ENCODE measurements around the gene GDPD3. TPM values are rescaled to one million over a fixed set of nuclear protein-coding genes. Genes with fewer than 3 reads are reported as not detected.

The GDPD3 gene
- total and polyA plus RNA-seq, 9 of the 15 experiments (the other 6 are each of a cell fraction or from before 2014, with no cell fraction given), result 0.47 to 3.9 (median 1.1) TPM

DNA sequence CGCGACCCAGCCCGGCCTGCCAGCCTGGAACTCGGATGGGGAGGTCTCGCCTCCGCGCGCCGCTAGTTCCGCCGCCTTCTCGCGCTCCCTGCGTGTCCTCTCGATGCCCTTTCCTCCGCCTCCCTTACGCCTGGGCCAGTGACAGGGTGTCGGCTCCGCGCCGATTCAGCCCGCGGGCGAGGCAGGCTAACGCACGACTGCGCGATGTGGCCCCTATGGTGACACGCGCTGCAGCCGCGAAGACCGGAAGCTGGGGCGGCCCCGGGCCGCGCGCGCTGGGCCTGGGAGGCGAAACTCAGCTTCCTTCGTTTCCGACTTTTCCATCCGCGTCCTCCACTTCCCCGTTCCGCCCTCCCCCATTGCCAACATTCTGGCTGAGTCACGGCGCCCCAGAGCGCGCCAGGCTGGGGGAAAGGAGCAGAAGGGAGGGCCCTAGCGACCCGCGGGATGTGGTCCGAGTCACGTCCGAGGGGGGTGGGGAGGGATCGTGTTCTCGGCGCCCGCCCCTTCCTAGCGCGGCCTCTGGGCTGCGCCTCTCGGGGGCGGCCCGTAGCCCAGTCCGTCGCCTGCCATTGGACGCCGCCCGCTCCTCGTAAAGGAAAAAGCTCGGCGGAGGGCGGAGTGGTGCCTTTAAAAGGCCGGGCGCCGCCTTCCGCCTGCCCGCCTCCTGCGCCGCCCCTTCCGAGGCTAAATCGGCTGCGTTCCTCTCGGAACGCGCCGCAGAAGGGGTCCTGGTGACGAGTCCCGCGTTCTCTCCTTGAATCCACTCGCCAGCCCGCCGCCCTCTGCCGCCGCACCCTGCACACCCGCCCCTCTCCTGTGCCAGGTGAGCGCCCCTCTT, 48.0 kb downstream of the GDPD3 start, which contains the start of gene ALDOA (continued):
- TF ChIP-seq, protein P1, sequence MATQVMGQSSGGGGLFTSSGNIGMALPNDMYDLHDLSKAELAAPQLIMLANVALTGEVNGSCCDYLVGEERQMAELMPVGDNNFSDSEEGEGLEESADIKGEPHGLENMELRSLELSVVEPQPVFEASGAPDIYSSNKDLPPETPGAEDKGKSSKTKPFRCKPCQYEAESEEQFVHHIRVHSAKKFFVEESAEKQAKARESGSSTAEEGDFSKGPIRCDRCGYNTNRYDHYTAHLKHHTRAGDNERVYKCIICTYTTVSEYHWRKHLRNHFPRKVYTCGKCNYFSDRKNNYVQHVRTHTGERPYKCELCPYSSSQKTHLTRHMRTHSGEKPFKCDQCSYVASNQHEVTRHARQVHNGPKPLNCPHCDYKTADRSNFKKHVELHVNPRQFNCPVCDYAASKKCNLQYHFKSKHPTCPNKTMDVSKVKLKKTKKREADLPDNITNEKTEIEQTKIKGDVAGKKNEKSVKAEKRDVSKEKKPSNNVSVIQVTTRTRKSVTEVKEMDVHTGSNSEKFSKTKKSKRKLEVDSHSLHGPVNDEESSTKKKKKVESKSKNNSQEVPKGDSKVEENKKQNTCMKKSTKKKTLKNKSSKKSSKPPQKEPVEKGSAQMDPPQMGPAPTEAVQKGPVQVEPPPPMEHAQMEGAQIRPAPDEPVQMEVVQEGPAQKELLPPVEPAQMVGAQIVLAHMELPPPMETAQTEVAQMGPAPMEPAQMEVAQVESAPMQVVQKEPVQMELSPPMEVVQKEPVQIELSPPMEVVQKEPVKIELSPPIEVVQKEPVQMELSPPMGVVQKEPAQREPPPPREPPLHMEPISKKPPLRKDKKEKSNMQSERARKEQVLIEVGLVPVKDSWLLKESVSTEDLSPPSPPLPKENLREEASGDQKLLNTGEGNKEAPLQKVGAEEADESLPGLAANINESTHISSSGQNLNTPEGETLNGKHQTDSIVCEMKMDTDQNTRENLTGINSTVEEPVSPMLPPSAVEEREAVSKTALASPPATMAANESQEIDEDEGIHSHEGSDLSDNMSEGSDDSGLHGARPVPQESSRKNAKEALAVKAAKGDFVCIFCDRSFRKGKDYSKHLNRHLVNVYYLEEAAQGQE (IDR thresholded peaks at IDR 0.05; ENCODE audit: borderline replicate concordance), result 0 out of 2 replicates have a peak, but pooled peaks have one; percentile 5
- TF ChIP-seq, protein P1 (CRISPR knock-in tag; IDR thresholded peaks at IDR 0.05; ENCODE audit: low read depth), result peak; percentile 79; the same call in 1 of the 2 replicates
- TF ChIP-seq, protein P2, sequence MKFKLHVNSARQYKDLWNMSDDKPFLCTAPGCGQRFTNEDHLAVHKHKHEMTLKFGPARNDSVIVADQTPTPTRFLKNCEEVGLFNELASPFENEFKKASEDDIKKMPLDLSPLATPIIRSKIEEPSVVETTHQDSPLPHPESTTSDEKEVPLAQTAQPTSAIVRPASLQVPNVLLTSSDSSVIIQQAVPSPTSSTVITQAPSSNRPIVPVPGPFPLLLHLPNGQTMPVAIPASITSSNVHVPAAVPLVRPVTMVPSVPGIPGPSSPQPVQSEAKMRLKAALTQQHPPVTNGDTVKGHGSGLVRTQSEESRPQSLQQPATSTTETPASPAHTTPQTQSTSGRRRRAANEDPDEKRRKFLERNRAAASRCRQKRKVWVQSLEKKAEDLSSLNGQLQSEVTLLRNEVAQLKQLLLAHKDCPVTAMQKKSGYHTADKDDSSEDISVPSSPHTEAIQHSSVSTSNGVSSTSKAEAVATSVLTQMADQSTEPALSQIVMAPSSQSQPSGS (CRISPR knock-in tag; IDR thresholded peaks at IDR 0.05), result no peak
- TF ChIP-seq ZNF146 (CRISPR knock-in tag; IDR thresholded peaks at IDR 0.05; ENCODE audit: unreplicated experiment) (no peak), ARNT (IDR thresholded peaks at IDR 0.05) (peak; percentile 61 to 95; a peak in 2 of 4 replicates), RBM17 (IDR thresholded peaks at IDR 0.05; ENCODE audit: borderline replicate concordance, low read depth, low read length) (no peak), POLR3A (IDR thresholded peaks at IDR 0.05; ENCODE audit: borderline replicate concordance, extremely low read depth, insufficient read depth, insufficient read length) (no peak), ZNF121 (CRISPR knock-in tag; conservative IDR thresholded peaks at IDR 0.05) (no peak), PHF8 (IDR thresholded peaks at IDR 0.05; ENCODE audit: borderline replicate concordance, low read length) (peak; percentile 68; the same call in 1 of the 2 replicates), FOXA3 (CRISPR knock-in tag; conservative IDR thresholded peaks at IDR 0.05 in 1 of 2, IDR thresholded peaks at IDR 0.05 in 1 of 2) (peak in 1 of 2 experiments; percentile 67; a peak in 1 of 4 replicates), MYC (IDR thresholded peaks at IDR 0.05; ENCODE audit: low read depth, low read length) (peak; percentile 89), MYC (CRISPR knock-in tag; IDR thresholded peaks at IDR 0.05; ENCODE audit: borderline replicate concordance, low read depth) (peak; percentile 87; the same call in 1 of the 2 replicates), ILF3 (IDR thresholded peaks at IDR 0.05; ENCODE audit: borderline replicate concordance) (no peak; the same call in 1 of the 2 replicates)
- TF ChIP-seq, protein P3, sequence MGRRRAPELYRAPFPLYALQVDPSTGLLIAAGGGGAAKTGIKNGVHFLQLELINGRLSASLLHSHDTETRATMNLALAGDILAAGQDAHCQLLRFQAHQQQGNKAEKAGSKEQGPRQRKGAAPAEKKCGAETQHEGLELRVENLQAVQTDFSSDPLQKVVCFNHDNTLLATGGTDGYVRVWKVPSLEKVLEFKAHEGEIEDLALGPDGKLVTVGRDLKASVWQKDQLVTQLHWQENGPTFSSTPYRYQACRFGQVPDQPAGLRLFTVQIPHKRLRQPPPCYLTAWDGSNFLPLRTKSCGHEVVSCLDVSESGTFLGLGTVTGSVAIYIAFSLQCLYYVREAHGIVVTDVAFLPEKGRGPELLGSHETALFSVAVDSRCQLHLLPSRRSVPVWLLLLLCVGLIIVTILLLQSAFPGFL (CRISPR knock-in tag; IDR thresholded peaks at IDR 0.05), result no peak

Measured in K562 (cell line).